ENCODE results near the gene SCFD2. TPM values are rescaled to one million over a fixed set of nuclear protein-coding genes. Genes with fewer than 3 reads are reported as not detected.

SCFD2 gene
- total and polyA plus RNA-seq, 2 of the 8 experiments (the other 6 are each of a cell fraction or from before 2014, with no cell fraction given) = 6.2 to 10.2 TPM

DNA sequence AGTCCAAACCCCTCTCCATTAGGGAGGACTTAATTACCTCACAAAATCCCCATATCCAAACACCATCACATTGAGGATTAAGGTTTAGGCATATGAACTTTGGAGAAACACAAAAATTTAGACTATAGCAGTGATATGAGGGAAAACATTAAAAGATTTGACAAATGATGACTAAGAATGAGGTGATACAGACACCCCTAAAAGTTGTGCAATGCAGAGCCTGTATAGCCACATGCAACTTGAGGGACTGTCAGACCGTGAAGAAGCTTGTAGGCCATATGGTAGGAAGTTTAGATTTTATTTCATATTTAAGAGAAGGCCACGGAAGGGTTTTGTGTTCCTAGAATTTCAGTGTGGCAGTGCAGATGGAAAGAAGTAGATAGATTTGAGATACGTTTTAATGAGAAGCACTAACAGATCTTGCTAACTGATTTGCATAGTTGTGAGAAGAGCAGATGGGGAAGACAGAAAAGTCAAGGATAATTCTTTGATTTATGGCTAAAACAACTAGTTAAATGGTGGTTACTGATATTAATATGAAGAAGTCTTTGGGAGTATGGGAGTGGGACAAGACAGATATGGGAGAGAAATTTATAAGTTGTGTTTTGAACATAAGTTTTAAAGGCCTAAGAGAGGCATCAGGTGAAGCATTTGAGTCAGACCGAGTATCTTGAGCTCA is 6.1 kb upstream of the SCFD2 start:
- WGBS, 2 experiments (ENCODE audit: extremely low coverage in 1 of 2, insufficient coverage in 1 of 2, insufficient read length in 1 of 2, insufficient replicate concordance in 2 of 2, low coverage in 1 of 2, low lambda C conversion rate in 2 of 2, missing lambda C conversion rate in 1 of 2) = 90% methylated on average over 4 of the region's 4 CpGs; no CpG with 5 or more reads in 1 of the 2 experiments
- H2BK5ac ChIP-seq (ENCODE audit: low read depth, low read length) = no peak overlapping the region
- no peak overlapping the region for H2AK5ac ChIP-seq (ENCODE audit: low read depth, low read length)
- no peak overlapping the region for H4K5ac ChIP-seq (ENCODE audit: insufficient read length, low read depth, low read length)
- no peaks in the 10 kb centered on the region; the same call in 1 of the 2 replicates for H3K23me2 ChIP-seq (ENCODE audit: low read depth, low read length)
- H2BK20ac ChIP-seq (ENCODE audit: low read length) = no peak overlapping the region
- no peaks in the 10 kb centered on the region for H3K79me2 ChIP-seq (ENCODE audit: control insufficient read depth in 1 of 2, insufficient read depth in 2 of 2, low read length in 2 of 2)
- no peak overlapping the region for H3K27ac ChIP-seq (ENCODE audit: low read depth, low read length)
- no peak overlapping the region for H3K4ac ChIP-seq (replicated peaks; ENCODE audit: insufficient read length, low read depth, low read length)
- H3K27me3 ChIP-seq (replicated peaks in 1 of 4; ENCODE audit: control insufficient read depth in 3 of 4, extremely low read depth in 1 of 4, insufficient read depth in 3 of 4, low read length in 3 of 4) = peaks cover 2 to 8% (median 2%) of the 10 kb centered on the region in 4 experiments; a peak in 4 of 7 replicates
- H2BK15ac ChIP-seq (ENCODE audit: low read length) = no peak overlapping the region
- no peak overlapping the region for H4K91ac ChIP-seq (replicated peaks; ENCODE audit: insufficient read length, low read length)
- no peak overlapping the region for H3K9ac ChIP-seq (replicated peaks in 1 of 4; ENCODE audit: extremely low read depth in 1 of 4, low read depth in 3 of 4, low read length in 3 of 4)
- no peak overlapping the region for H3K56ac ChIP-seq (replicated peaks; ENCODE audit: insufficient read length, low read depth, low read length)
- DNase-seq (ENCODE audit: low read depth in 1 of 2, low spot score in 2 of 2) (no peak), FAIRE-seq (no peak)
- H4K20me1 ChIP-seq (replicated peaks in 1 of 2; ENCODE audit: control insufficient read depth in 1 of 2, insufficient read depth in 2 of 2, low read length in 2 of 2) = no peaks in the 10 kb centered on the region
- CTCF ChIA-PET (ENCODE audit: partially characterized antibody) = no interaction called here
- H3K79me1 ChIP-seq (ENCODE audit: low read depth, low read length) = no peaks in the 10 kb centered on the region
- H2BK120ac ChIP-seq (replicated peaks; ENCODE audit: low read depth, low read length) = no peak overlapping the region
- no peak overlapping the region for H3K18ac ChIP-seq (ENCODE audit: extremely low read depth, low read length)
- H2BK12ac ChIP-seq (ENCODE audit: low read depth, low read length) = no peak overlapping the region
- no peak overlapping the region for H3K14ac ChIP-seq (ENCODE audit: insufficient read length)
- H2AFZ ChIP-seq (ENCODE audit: low read length) = no peak overlapping the region
- no peak overlapping the region for H3K4me2 ChIP-seq (ENCODE audit: insufficient read depth in 1 of 2, low read depth in 2 of 2, low read length in 2 of 2)
- no peaks in the 10 kb centered on the region for H3K36me3 ChIP-seq (ENCODE audit: control insufficient read depth in 2 of 4, insufficient read depth in 4 of 4, low read length in 3 of 4)
- H4K8ac ChIP-seq (ENCODE audit: extremely low read depth, insufficient read depth, low read length) = no peak overlapping the region
- no peak overlapping the region for H3K23ac ChIP-seq (ENCODE audit: insufficient read length)
- H3K4me1 ChIP-seq (replicated peaks in 1 of 4; ENCODE audit: control insufficient read depth in 3 of 4, insufficient read depth in 4 of 4, low read length in 3 of 4) = no peaks in the 10 kb centered on the region
- POLR2A ChIA-PET (ENCODE audit: partially characterized antibody) = no interaction called here
- H3K4me3 ChIP-seq (ENCODE audit: extremely low read depth in 1 of 4, insufficient read depth in 2 of 4, low read depth in 3 of 4, low read length in 4 of 4) = no peak overlapping the region
- no peaks in the 10 kb centered on the region for H3K9me3 ChIP-seq (ENCODE audit: insufficient read depth in 2 of 2, low read depth in 1 of 2, low read length in 1 of 2)
- TF ChIP-seq, protein P1, sequence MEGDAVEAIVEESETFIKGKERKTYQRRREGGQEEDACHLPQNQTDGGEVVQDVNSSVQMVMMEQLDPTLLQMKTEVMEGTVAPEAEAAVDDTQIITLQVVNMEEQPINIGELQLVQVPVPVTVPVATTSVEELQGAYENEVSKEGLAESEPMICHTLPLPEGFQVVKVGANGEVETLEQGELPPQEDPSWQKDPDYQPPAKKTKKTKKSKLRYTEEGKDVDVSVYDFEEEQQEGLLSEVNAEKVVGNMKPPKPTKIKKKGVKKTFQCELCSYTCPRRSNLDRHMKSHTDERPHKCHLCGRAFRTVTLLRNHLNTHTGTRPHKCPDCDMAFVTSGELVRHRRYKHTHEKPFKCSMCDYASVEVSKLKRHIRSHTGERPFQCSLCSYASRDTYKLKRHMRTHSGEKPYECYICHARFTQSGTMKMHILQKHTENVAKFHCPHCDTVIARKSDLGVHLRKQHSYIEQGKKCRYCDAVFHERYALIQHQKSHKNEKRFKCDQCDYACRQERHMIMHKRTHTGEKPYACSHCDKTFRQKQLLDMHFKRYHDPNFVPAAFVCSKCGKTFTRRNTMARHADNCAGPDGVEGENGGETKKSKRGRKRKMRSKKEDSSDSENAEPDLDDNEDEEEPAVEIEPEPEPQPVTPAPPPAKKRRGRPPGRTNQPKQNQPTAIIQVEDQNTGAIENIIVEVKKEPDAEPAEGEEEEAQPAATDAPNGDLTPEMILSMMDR (IDR thresholded peaks at IDR 0.05; ENCODE audit: control extremely low read depth in 1 of 3, insufficient read depth in 1 of 3, low read depth in 1 of 3, low read length in 3 of 3) = no peak
- TF ChIP-seq RXRA (IDR thresholded peaks at IDR 0.05; ENCODE audit: insufficient read depth, low read depth, low read length) (no peak), PHF8 (conservative IDR thresholded peaks at IDR 0.05; ENCODE audit: low read depth, low read length) (no peak), CREB1 (IDR thresholded peaks at IDR 0.05) (no peak), BCL11A (IDR thresholded peaks at IDR 0.05; ENCODE audit: low read depth in 2 of 2, low read length in 2 of 2) (no peak), SP2 (IDR thresholded peaks at IDR 0.05; ENCODE audit: low read length) (no peak), FOSL1 (IDR thresholded peaks at IDR 0.05; ENCODE audit: insufficient read depth, low read depth, low read length) (no peak), SAP30 (IDR thresholded peaks at IDR 0.05; ENCODE audit: insufficient read depth, insufficient replicate concordance, low read length) (no peak), SIX5 (IDR thresholded peaks at IDR 0.05; ENCODE audit: low read depth, low read length) (no peak)
- TF ChIP-seq, protein P2, sequence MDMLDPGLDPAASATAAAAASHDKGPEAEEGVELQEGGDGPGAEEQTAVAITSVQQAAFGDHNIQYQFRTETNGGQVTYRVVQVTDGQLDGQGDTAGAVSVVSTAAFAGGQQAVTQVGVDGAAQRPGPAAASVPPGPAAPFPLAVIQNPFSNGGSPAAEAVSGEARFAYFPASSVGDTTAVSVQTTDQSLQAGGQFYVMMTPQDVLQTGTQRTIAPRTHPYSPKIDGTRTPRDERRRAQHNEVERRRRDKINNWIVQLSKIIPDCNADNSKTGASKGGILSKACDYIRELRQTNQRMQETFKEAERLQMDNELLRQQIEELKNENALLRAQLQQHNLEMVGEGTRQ (IDR thresholded peaks at IDR 0.05; ENCODE audit: low read length) = no peak

Measured in H1 (cell line).